Effector CD4-positive, alpha-beta T cell (primary cell): ENCODE data around the gene DCAF8L1. TPM values are rescaled to one million over a fixed set of nuclear protein-coding genes. Genes with fewer than 3 reads are reported as not detected.
"Not testable (repeated sequence)": the region's sequence is repeated elsewhere in the genome, so short reads cannot be mapped to it uniquely, and the experiment has no call there.

Experiments used
- DNase-seq: peaks from one replicate; pipeline ENCODE4 v3.0.0-alpha.2; 2020
- total RNA-seq: gene quantifications from one replicate; lab custom pipeline; 2026; lab: John Stamatoyannopoulos, UW

Gene DCAF8L1
- total RNA-seq, result not detected

- no peak for DNase-seq
These were observed at the start of gene DCAF8L1 for GRCh38 chrX:27981349-27981748. Gene DCAF8L1 (minus strand): TSS chrX:27981449. CDS start chrX:27981334, 115 bp downstream.

GRCh38 chrX:28022371-28022770 lies 41.1 kb upstream of the DCAF8L1 start:
- no peak for DNase-seq

- no peak for DNase-seq
These were observed 35.6 kb upstream of the DCAF8L1 start for GRCh38 chrX:28016823-28017222.

GRCh38 chrX:28015993-28016392 lies 34.7 kb upstream of the DCAF8L1 start:
- no peak for DNase-seq

- no peak for DNase-seq
These were observed 29.6 kb upstream of the DCAF8L1 start for GRCh38 chrX:28010875-28011274.

GRCh38 chrX:27998666-27999065 lies 17.4 kb upstream of the DCAF8L1 start:
- DNase-seq, result no peak

GRCh38 chrX:27997622-27998021 lies 16.4 kb upstream of the DCAF8L1 start:
- DNase-seq, result no peak

- no peak for DNase-seq
These were observed 14.9 kb upstream of the DCAF8L1 start for GRCh38 chrX:27996132-27996531.

- DNase-seq, result no peak
These were observed 14.4 kb upstream of the DCAF8L1 start for GRCh38 chrX:27995611-27996010.

GRCh38 chrX:27987862-27988646 lies 6.8 kb upstream of the DCAF8L1 start:
- DNase-seq, result no peak

GRCh38 chrX:27976934-27977333 lies 4.3 kb downstream of the DCAF8L1 start:
- DNase-seq, result not testable (repeated sequence)

- no peak for DNase-seq
These were observed 5.0 kb downstream of the DCAF8L1 start for GRCh38 chrX:27976284-27976683.

GRCh38 chrX:27968878-27969277 lies 12.4 kb downstream of the DCAF8L1 start:
- DNase-seq, result no peak

GRCh38 chrX:27968352-27968751 lies 12.9 kb downstream of the DCAF8L1 start:
- DNase-seq, result no peak

GRCh38 chrX:27966955-27967354 lies 14.3 kb downstream of the DCAF8L1 start:
- DNase-seq, result no peak

GRCh38 chrX:27966492-27966891 lies 14.8 kb downstream of the DCAF8L1 start:
- no peak for DNase-seq

GRCh38 chrX:27965348-27965747 lies 15.9 kb downstream of the DCAF8L1 start:
- not testable (repeated sequence) for DNase-seq

GRCh38 chrX:27964432-27964831 lies 16.8 kb downstream of the DCAF8L1 start:
- DNase-seq, result no peak

GRCh38 chrX:27960410-27960809 lies 20.8 kb downstream of the DCAF8L1 start:
- not testable (repeated sequence) for DNase-seq

GRCh38 chrX:27953171-27953570 lies 28.1 kb downstream of the DCAF8L1 start:
- DNase-seq, result no peak

GRCh38 chrX:27933361-27933760 lies 47.9 kb downstream of the DCAF8L1 start:
- DNase-seq, result no peak
